Regular cardiac myocyte (primary cell): ENCODE results near the gene CHTOP. TPM values are rescaled to one million over a fixed set of nuclear protein-coding genes. Genes with fewer than 3 reads are reported as not detected.

Experiments used
- total RNA-seq: library from RNA; depleted of rRNA; stranded (reverse); fragments of >200 nt; gene quantifications from 2 replicates; pipeline ENCODE4 v1.2.3, GENCODE V29; 2014

CHTOP gene, protein sequence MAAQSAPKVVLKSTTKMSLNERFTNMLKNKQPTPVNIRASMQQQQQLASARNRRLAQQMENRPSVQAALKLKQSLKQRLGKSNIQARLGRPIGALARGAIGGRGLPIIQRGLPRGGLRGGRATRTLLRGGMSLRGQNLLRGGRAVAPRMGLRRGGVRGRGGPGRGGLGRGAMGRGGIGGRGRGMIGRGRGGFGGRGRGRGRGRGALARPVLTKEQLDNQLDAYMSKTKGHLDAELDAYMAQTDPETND
- 24.2 and 38.3 TPM in 2 replicates for total RNA-seq

GRCh38 chr1:153633754-153634665 is at the start of gene CHTOP:
CHTOP (plus strand) TSS chr1:153634066; CDS start chr1:153636589, 2,523 bp downstream.

DNA sequence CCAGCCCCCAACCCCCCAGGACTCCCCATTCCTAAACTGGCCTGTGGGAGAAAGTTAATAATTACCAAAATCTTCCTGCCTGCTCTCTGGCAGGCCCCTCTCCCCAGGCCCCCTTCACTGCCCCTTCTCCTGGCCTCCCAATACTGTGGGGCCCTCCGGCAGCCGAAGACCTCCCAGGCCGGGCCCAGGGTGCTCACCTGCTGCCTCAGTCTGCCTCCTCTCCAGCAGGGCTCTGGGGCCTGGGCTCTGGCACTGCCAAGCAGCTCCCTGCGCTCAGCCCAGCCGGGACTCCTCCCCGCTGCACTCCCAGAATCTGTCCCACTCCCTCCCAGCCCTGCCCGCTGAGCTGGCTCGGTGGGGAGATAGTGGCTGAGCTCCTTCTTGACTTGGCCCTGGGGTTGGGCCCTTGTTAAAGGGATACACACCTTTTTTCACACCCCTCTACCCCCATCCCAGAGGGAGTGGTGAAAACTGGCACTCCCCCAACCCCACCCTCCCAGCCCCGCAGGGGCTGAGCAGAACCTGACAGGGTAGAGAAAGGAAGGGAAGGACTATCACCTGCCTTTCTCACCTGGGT is 21.0 kb upstream of the CHTOP start, which contains the start of gene S100A16:
S100A16 (minus strand) TSS at position 383 of the 577 bp plus-strand sequence. CDS start 4,986 bp downstream, outside the sequence.

GRCh38 chr1:153616144-153616916 is 17.5 kb upstream of the CHTOP start, which contains the start of gene S100A14:
S100A14 (minus strand) TSS chr1:153616325; CDS start chr1:153615858, 467 bp downstream.

GRCh38 chr1:153626904-153627714 is 6.8 kb upstream of the CHTOP start, which contains the start of gene S100A13:
S100A13 (minus strand) TSS chr1:153627505; CDS start chr1:153626472, 1,033 bp downstream.

DNA sequence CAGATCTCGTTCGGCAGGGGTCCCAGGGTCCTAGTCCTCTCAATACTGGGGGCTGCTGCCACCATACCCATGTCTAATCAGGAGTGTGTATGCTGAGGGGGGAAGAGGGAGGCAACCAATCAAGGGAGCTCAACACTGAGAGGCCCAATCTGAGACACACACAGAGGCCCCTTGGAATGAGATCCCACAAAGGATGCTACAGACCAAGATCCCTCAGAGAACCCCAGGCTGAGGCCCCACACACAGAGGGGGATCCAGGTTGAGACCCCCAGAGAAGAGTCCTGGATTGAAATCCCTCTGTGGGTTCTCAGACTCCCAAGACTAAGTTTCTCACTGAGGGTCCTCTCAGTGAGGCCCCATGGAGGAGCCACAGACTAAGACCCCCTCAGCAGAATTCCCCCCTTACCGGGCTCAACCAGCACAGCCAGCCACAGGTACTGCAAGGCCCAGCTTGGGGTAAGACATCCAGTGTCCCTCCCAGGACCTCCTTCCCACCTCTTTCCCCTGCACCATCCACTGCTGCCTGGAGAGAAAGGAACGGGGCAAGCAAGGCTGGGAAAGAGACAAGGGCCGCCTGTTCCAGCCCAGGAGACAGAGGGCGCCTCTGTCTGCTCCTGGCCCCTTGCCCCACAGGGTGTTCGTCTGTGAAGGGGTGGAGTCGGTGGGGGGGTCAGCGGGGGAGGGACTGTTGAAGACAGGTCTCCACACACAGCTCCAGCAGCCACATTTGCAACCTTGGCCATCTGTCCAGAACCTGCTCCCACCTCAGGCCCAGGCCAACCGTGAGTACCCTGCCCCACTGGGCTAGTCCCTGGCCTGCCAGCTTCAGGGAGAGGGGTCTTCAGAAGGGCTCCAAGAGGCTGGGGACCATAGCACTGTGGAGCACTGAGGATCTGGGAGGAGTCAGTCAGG is 5.9 kb upstream of the CHTOP start, which contains the start of gene S100A1:
S100A1 (plus strand) TSS at position 720 of the 912 bp plus-strand sequence. CDS start 2,088 bp downstream, outside the sequence.

GRCh38 chr1:153658400-153659174 is 24.7 kb downstream of the CHTOP start, which contains the start of gene SNAPIN:
SNAPIN (plus strand) TSS chr1:153658703; CDS start chr1:153658744, 41 bp downstream.

DNA sequence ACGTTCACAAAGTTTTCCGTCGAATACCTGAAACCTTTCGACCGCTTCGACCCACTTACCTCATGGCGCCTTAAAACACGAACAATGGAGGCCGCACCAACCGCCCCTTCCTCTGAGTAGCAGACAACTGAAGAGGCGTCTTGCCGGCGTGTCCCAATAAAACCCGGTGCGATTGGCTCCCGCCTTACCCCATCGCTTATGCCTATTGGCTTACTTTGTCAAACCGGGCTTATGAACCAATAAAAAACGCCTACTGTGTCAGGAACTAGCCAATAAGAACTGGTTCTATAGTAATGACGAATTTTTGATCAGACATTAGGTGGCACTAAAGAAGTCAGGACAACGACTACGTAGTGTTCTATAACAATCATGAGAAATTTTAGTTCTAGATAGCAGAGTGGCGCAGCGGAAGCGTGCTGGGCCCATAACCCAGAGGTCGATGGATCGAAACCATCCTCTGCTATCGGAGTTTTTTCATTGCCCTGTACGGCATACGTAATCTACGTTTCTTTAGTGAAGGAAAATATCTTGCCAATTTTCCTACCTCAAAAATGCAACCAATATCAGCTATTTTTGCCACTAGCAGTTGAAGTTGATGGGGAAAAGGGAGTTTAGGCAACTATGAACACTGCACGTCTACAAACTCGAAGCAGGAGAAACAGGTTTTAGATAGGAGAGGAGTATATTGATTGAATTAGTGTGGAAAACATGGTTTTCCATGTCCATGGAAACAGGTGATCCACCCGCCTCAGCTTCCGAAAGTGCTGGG is 37.2 kb downstream of the CHTOP start, which contains the start of gene ILF2:
ILF2 (minus strand) TSS at position 135 of the 769 bp plus-strand sequence; CDS start at position 64, 71 bp downstream.

DNA sequence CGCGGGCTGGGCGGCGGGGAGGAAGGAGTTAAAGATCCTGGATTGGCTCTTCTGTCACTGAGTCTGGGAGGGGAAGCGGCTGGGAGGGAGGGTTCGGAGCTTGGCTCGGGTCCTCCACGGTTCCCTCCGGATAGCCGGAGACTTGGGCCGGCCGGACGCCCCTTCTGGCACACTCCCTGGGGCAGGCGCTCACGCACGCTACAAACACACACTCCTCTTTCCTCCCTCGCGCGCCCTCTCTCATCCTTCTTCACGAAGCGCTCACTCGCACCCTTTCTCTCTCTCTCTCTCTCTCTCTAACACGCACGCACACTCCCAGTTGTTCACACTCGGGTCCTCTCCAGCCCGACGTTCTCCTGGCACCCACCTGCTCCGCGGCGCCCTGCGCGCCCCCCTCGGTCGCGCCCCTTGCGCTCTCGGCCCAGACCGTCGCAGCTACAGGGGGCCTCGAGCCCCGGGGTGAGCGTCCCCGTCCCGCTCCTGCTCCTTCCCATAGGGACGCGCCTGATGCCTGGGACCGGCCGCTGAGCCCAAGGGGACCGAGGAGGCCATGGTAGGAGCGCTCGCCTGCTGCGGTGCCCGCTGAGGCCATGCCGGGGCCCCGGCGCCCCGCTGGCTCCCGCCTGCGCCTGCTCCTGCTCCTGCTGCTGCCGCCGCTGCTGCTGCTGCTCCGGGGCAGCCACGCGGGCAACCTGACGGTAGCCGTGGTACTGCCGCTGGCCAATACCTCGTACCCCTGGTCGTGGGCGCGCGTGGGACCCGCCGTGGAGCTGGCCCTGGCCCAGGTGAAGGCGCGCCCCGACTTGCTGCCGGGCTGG is 44.9 kb downstream of the CHTOP start, which contains the start of gene NPR1:
NPR1 (plus strand) TSS at position 170 of the 818 bp plus-strand sequence; CDS start at position 591, 421 bp downstream.

Other genes starting within 250 kb of the CHTOP start
- not detected in 2 replicates for gene S100A8, start 243.0 kb upstream of the CHTOP start, total RNA-seq
- not detected in 2 replicates for gene S100A7A, start 217.5 kb upstream of the CHTOP start, total RNA-seq
- not detected in 2 replicates for gene S100A7, start 173.4 kb upstream of the CHTOP start, total RNA-seq
- 607 and 730 TPM in 2 replicates for gene S100A6, start 98.1 kb upstream of the CHTOP start, total RNA-seq
- not detected in 2 replicates for gene S100A5, start 93.1 kb upstream of the CHTOP start, total RNA-seq
- 30.4 and 70.7 TPM in 2 replicates for gene S100A4, start 88.3 kb upstream of the CHTOP start, total RNA-seq
- gene S100A3, start 84.8 kb upstream of the CHTOP start, total RNA-seq, result 2.8 and 4.6 TPM in 2 replicates
- 0.85 and 2.5 TPM in 2 replicates for gene S100A2, start 68.2 kb upstream of the CHTOP start, total RNA-seq
- 126 and 297 TPM in 2 replicates for gene S100A16, start 20.9 kb upstream of the CHTOP start, total RNA-seq
- gene S100A14, start 17.7 kb upstream of the CHTOP start, total RNA-seq, result 0.19 TPM in 1 of 2 replicates, not detected in the other
- gene S100A13, start 6.6 kb upstream of the CHTOP start, total RNA-seq, result 97.2 and 98.0 TPM in 2 replicates
- gene S100A1, start 5.6 kb upstream of the CHTOP start, total RNA-seq, result not detected in 2 replicates
- gene SNAPIN, start 24.6 kb downstream of the CHTOP start, total RNA-seq, result 61.7 and 69.8 TPM in 2 replicates
- 151 and 266 TPM in 2 replicates for gene ILF2, start 36.9 kb downstream of the CHTOP start, total RNA-seq
- gene NPR1, start 44.6 kb downstream of the CHTOP start, total RNA-seq, result 0.19 and 0.85 TPM in 2 replicates
- gene INTS3, start 94.0 kb downstream of the CHTOP start, total RNA-seq, result 26.5 and 29.7 TPM in 2 replicates
- 6.1 and 8.5 TPM in 2 replicates for gene SLC27A3, start 141.3 kb downstream of the CHTOP start, total RNA-seq